HepG2 (cell line): ENCODE results near the gene RPH3AL. TPM values are rescaled to one million over a fixed set of nuclear protein-coding genes. Genes with fewer than 3 reads are reported as not detected.
A peak's percentile ranks its signal among the peaks of the same experiment; 100 is the strongest.

Source experiments
- AGO2 ChIP-seq: fragments of 200-400 bp; formaldehyde crosslinking; optimal IDR thresholded peaks from 2 replicates; pipeline ENCODE3; 2017; ENCODE audit warnings: mild to moderate bottlenecking, low read depth, low read length, moderate library complexity
- BCL6 ChIP-seq: IDR thresholded peaks from 2 replicates; pipeline ENCODE4 v1.6.1; 2016; ENCODE audit warnings: missing genetic modification reagents, missing compliant biosample characterization
- CBFB ChIP-seq: sonication (generic); formaldehyde crosslinking; IDR thresholded peaks from 2 replicates; pipeline ENCODE4 v1.4.0; 2020; ENCODE audit warnings: missing genetic modification reagents
- CCAR2 ChIP-seq: fragments of 200-400 bp; formaldehyde crosslinking; optimal IDR thresholded peaks from 2 replicates; pipeline ENCODE3; 2018; ENCODE audit warnings: low read depth, mild to moderate bottlenecking, low read length, moderate library complexity
- CENPX ChIP-seq: sonication (generic); formaldehyde crosslinking; IDR thresholded peaks from 2 replicates; pipeline ENCODE4 v1.9.0; 2021; ENCODE audit warnings: mild to moderate bottlenecking, missing genetic modification reagents, moderate library complexity
- FOXM1 ChIP-seq: sonication (generic); formaldehyde crosslinking; IDR thresholded peaks from 2 replicates; pipeline ENCODE4 v1.5.0; 2020; ENCODE audit warnings: missing genetic modification reagents
- GTF2F1 ChIP-seq: fragments of 150-350 bp; IDR thresholded peaks from 2 replicates; pipeline ENCODE4 v1.6.1; 2014; ENCODE audit warnings: low read length
- HDAC1 ChIP-seq: sonication (generic); formaldehyde crosslinking; IDR thresholded peaks from 2 replicates; pipeline ENCODE4 v1.5.1; 2020; ENCODE audit warnings: mild to moderate bottlenecking, missing genetic modification reagents
- KAT2B ChIP-seq: fragments of 150-350 bp; IDR thresholded peaks from 2 replicates; pipeline ENCODE4 v1.6.1; 2014; ENCODE audit warnings: low read depth, low read length, borderline replicate concordance
- MAF1 ChIP-seq: sonication (generic); formaldehyde crosslinking; IDR thresholded peaks from 2 replicates; pipeline ENCODE4 v1.5.0; 2020; ENCODE audit warnings: missing genetic modification reagents, borderline replicate concordance
- MTA3 ChIP-seq: sonication (generic); formaldehyde crosslinking; IDR thresholded peaks from 2 replicates; pipeline ENCODE4 v1.4.0; 2020; ENCODE audit warnings: missing genetic modification reagents
- MYC ChIP-seq: sonication (generic); formaldehyde crosslinking; IDR thresholded peaks from 2 replicates; pipeline ENCODE4 v1.9.0; 2021; ENCODE audit warnings: missing genetic modification reagents, borderline replicate concordance
- NCOR1 ChIP-seq: fragments of 200-600 bp; sonication (generic); IDR thresholded peaks from 2 replicates; pipeline ENCODE4 v1.7.0; 2017; ENCODE audit warnings: antibody characterized with exemption, low read length, borderline replicate concordance
- NFKB2 ChIP-seq: sonication (generic); formaldehyde crosslinking; IDR thresholded peaks from 2 replicates; pipeline ENCODE4 v1.4.0; 2020; ENCODE audit warnings: missing genetic modification reagents, borderline replicate concordance
- SAFB2 ChIP-seq: sonication (generic); formaldehyde crosslinking; IDR thresholded peaks from 2 replicates; pipeline ENCODE4 v1.5.1; 2020; ENCODE audit warnings: missing genetic modification reagents, low read depth, mild to moderate bottlenecking, borderline replicate concordance
- SOX6 ChIP-seq, 2 experiments: fragments of 450-650 bp in 1 of 2; sonication (generic) in 1 of 2; formaldehyde crosslinking in 1 of 2; IDR thresholded peaks; 2 replicates each; pipeline versions ENCODE4 v1.4.0 to v1.6.1; 2017 to 2020; ENCODE audit warnings: antibody characterized with exemption in 1 of 2, mild to moderate bottlenecking in 1 of 2, missing genetic modification reagents in 1 of 2
- YY1 ChIP-seq: IDR thresholded peaks from 2 replicates; pipeline ENCODE4 v1.6.1; 2011; ENCODE audit warnings: low read length, low read depth, moderate library complexity, mild to moderate bottlenecking; ENCODE audit not compliant: insufficient read depth, insufficient replicate concordance
- ZNF263 ChIP-seq: sonication (generic); formaldehyde crosslinking; IDR thresholded peaks from 2 replicates; pipeline ENCODE4 v1.4.0; 2020; ENCODE audit warnings: missing genetic modification reagents
- ZNF33B ChIP-seq: sonication (generic); formaldehyde crosslinking; IDR thresholded peaks from 2 replicates; pipeline ENCODE4 v1.5.1; 2020; ENCODE audit warnings: mild to moderate bottlenecking, missing genetic modification reagents
- ZNF431 ChIP-seq: sonication (generic); formaldehyde crosslinking; IDR thresholded peaks from 2 replicates; pipeline ENCODE4 v1.9.0; 2022; ENCODE audit warnings: missing genetic modification reagents, low read depth, mild to moderate bottlenecking, borderline replicate concordance
- polyA plus RNA-seq, 8 experiments: library from polyadenylated mRNA; depleted of rRNA in 3 of 8; stranded (reverse) in 7 of 8; unstranded in 1 of 8; fragments of >200 nt; fragmentation: Illumina TruSeq in 4 of 8; extraction: Trizol in 4 of 8; gene quantifications; 2 replicates each; pipeline versions ENCODE4 v1.2.1 to v1.2.3, GENCODE V29; 2011 to 2016; ENCODE audit warnings: low read depth in 4 of 8, missing spikeins in 1 of 8, mixed read lengths in 1 of 8; ENCODE audit not compliant: insufficient read depth in 1 of 8
- total RNA-seq, 5 experiments: library from RNA; depleted of rRNA; stranded (reverse); fragments of >200 nt; fragmentation: Illumina TruSeq; extraction: Trizol; gene quantifications; 2 replicates each; pipeline ENCODE4 v1.2.3, GENCODE V29; 2016; ENCODE audit warnings: low read depth in 1 of 5
- TF ChIP-seq, protein P1 (sequence below): sonication (generic); formaldehyde crosslinking; IDR thresholded peaks from 2 replicates; pipeline ENCODE4 v1.4.0; 2020; ENCODE audit warnings: mild to moderate bottlenecking, missing genetic modification reagents, borderline replicate concordance
- TF ChIP-seq, protein P2 (sequence below): sonication (generic); formaldehyde crosslinking; IDR thresholded peaks from 2 replicates; pipeline ENCODE4 v1.4.0; 2020; ENCODE audit warnings: missing genetic modification reagents
- TF ChIP-seq, protein P3 (sequence below): sonication (generic); formaldehyde crosslinking; IDR thresholded peaks from 2 replicates; pipeline ENCODE4 v1.5.1; 2020; ENCODE audit warnings: mild to moderate bottlenecking, missing genetic modification reagents, borderline replicate concordance

Gene RPH3AL
- total and polyA plus RNA-seq, 2 of the 13 experiments (the other 11 are each of a cell fraction or from before 2014, with no cell fraction given), result 7.8 to 16.4 TPM

DNA sequence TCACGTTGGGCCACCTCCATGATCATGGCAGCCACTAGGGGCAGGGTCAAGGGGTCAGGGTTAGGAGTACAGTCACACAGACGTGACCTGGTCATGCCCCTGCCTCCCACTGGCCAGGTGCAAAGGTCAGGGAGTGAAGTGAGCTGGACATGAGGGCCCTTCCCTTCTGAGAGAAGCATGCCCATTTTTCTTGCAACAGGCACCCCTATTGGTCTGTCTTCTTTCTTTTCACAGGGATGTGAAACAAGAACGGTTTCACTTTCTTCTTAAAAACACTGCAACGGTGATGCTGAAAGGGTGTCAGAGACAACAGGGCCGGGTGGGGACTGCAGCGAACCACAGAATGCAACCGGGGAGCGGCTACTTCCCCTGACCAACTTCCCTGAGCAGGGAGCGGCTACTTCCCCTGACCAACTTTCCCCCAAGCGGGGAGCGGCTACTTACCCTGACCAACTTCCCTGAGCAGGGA, 119.1 kb downstream of the RPH3AL start (continued):
- TF ChIP-seq GTF2F1 (no peak), MYC (CRISPR knock-in tag) (peak; percentile 54; the same call in 1 of the 2 replicates), HDAC1 (CRISPR knock-in tag) (peak; percentile 52; the same call in 1 of the 2 replicates), ZNF431 (CRISPR knock-in tag) (no peak), MTA3 (CRISPR knock-in tag) (no peak), AGO2 (no peak), SAFB2 (CRISPR knock-in tag) (no peak), SOX6 (IDR thresholded peaks at IDR 0.05) (no peak), SOX6 (CRISPR knock-in tag; IDR thresholded peaks at IDR 0.05) (peak; percentile 52), CBFB (CRISPR knock-in tag) (no peak), MAF1 (CRISPR knock-in tag) (no peak), KAT2B (no peak), CENPX (CRISPR knock-in tag) (no peak), NFKB2 (CRISPR knock-in tag) (no peak; the same call in 1 of the 2 replicates), ZNF263 (CRISPR knock-in tag) (0 out of 2 replicates have a peak, but pooled peaks have one; percentile 19), CCAR2 (no peak), BCL6 (CRISPR knock-in tag) (peak; percentile 77), ZNF33B (CRISPR knock-in tag) (no peak), YY1 (no peak), NCOR1 (peak; percentile 83), FOXM1 (CRISPR knock-in tag) (no peak)
- TF ChIP-seq, protein P1, sequence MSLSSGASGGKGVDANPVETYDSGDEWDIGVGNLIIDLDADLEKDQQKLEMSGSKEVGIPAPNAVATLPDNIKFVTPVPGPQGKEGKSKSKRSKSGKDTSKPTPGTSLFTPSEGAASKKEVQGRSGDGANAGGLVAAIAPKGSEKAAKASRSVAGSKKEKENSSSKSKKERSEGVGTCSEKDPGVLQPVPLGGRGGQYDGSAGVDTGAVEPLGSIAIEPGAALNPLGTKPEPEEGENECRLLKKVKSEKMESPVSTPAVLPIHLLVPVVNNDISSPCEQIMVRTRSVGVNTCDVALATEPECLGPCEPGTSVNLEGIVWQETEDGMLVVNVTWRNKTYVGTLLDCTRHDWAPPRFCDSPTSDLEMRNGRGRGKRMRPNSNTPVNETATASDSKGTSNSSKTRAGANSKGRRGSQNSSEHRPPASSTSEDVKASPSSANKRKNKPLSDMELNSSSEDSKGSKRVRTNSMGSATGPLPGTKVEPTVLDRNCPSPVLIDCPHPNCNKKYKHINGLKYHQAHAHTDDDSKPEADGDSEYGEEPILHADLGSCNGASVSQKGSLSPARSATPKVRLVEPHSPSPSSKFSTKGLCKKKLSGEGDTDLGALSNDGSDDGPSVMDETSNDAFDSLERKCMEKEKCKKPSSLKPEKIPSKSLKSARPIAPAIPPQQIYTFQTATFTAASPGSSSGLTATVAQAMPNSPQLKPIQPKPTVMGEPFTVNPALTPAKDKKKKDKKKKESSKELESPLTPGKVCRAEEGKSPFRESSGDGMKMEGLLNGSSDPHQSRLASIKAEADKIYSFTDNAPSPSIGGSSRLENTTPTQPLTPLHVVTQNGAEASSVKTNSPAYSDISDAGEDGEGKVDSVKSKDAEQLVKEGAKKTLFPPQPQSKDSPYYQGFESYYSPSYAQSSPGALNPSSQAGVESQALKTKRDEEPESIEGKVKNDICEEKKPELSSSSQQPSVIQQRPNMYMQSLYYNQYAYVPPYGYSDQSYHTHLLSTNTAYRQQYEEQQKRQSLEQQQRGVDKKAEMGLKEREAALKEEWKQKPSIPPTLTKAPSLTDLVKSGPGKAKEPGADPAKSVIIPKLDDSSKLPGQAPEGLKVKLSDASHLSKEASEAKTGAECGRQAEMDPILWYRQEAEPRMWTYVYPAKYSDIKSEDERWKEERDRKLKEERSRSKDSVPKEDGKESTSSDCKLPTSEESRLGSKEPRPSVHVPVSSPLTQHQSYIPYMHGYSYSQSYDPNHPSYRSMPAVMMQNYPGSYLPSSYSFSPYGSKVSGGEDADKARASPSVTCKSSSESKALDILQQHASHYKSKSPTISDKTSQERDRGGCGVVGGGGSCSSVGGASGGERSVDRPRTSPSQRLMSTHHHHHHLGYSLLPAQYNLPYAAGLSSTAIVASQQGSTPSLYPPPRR, result peak; percentile 80; the same call in 1 of the 2 replicates
- TF ChIP-seq, protein P2, sequence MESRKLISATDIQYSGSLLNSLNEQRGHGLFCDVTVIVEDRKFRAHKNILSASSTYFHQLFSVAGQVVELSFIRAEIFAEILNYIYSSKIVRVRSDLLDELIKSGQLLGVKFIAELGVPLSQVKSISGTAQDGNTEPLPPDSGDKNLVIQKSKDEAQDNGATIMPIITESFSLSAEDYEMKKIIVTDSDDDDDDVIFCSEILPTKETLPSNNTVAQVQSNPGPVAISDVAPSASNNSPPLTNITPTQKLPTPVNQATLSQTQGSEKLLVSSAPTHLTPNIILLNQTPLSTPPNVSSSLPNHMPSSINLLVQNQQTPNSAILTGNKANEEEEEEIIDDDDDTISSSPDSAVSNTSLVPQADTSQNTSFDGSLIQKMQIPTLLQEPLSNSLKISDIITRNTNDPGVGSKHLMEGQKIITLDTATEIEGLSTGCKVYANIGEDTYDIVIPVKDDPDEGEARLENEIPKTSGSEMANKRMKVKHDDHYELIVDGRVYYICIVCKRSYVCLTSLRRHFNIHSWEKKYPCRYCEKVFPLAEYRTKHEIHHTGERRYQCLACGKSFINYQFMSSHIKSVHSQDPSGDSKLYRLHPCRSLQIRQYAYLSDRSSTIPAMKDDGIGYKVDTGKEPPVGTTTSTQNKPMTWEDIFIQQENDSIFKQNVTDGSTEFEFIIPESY (CRISPR knock-in tag), result no peak
- TF ChIP-seq, protein P3, sequence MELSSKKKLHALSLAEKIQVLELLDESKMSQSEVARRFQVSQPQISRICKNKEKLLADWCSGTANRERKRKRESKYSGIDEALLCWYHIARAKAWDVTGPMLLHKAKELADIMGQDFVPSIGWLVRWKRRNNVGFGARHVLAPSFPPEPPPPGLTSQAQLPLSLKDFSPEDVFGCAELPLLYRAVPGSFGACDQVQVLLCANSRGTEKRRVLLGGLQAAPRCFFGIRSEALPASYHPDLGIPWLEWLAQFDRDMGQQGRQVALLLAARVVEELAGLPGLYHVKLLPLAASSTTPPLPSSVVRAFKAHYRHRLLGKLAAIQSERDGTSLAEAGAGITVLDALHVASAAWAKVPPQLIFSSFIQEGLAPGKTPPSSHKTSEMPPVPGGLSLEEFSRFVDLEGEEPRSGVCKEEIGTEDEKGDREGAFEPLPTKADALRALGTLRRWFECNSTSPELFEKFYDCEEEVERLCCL (CRISPR knock-in tag), result no peak
